EH (cell line): ENCODE results near the gene PEPD.
A peak's percentile ranks its signal among the peaks of the same experiment; 100 is the strongest.

Experiments
- DNase-seq: peaks from one replicate; pipeline ENCODE4 v3.0.0-alpha.2; 2015; ENCODE audit warnings: low read depth

PEPD gene

DNA sequence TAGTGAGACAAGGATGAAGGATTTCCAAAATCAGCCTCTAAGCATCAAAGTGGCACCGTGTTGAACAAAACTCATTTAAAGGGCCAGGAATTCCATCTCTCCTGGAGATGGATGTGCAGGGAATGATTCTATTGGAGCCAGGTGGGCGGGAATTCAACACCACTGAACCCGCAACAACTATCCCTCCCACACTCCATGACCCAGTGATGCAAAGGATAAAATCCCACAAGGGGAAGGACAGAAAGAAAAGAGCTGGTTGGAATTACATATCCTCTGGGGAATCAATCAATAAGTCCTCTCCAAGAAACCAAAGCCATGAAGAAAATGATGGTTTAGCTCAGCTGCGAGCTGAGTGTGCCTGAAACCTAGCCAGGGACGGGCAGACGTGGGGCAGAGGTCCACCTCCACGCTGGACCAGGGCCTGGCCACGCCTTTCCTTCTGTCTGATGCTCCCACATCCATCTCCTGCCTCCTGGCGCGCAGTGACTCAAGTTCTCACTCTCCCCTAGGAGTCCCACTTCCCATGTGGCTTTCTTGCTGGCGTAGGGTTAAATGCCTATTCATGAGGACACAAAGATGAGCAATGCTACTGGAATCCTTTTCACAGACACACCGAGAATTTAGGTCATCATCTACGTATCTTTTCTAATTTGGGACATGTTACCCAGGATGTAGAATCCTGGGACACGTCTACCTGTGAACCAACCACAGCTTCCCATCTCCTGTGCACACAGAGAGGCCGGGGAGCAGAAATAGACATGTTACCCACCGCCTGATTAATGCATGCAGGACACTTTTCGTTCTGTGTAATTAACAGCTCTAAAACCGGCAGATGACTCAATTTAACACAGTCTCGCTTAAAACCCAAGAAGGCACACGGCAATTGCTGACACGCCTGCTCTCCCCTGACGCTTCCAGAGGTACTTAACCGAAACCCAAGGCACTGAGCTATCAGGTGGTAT, 48.6 kb downstream of the PEPD start:
- peak; percentile 99 for DNase-seq

DNA sequence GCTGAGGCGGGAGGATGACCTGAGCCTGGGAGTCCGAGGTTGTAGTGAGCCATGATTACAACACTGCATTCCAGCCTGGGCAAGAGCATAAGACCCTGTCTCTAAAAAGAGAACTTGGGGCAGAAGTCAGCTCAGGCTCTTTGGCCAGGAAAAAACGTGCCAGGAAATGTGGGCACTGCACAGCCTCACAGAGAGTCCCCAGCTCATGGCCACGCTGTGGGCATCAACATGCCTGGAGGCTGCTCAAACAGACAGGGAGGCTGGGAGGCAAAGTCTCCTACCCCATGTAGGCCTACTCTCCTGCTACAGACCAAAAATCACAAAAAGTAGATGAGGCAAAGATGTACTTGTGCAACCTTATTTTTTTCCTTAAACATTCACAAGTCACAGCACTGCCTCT, 49.4 kb downstream of the PEPD start:
- DNase-seq = no peak

DNA sequence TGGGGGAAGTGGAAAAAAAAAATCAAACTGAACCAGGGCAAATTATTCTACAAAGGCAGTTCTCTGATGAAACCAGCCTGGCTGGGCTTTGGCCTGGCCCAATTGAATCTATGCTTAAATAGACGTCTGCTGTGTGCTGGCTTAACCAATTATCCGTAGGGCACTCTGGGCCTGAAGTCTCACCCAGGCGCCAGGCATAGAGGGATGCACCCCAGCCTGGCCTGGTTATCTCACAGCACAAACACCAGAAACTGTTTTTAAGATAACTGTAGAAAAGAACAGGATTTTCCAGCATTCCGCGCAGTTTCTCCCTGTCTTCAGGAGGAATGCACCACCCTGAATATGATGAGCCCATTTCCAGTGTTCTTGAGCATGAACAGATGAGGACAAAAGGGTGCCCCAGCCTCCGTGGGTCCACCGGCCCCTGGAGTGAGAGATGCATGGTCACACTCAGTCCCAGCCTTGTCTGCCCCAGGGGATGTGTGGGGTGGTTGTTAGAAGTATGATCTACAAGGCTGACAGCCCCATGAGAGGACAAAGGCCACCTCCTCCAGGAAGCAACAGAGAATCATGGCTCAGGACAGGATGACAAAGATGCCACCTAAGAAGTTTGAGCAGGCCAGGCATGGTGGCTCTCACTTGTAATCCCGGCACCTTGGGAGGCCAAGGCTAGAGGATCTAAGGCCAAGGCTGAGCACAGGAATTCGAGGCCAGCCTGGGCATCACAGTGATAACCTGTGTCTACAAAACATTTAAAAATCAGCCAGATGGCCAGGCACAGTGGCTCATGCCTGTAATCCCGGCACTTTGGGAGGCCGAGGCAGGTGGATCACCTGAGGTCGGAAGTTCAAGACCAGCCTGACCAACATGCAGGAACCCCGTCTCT, 50.2 kb downstream of the PEPD start:
- no peak for DNase-seq

DNA sequence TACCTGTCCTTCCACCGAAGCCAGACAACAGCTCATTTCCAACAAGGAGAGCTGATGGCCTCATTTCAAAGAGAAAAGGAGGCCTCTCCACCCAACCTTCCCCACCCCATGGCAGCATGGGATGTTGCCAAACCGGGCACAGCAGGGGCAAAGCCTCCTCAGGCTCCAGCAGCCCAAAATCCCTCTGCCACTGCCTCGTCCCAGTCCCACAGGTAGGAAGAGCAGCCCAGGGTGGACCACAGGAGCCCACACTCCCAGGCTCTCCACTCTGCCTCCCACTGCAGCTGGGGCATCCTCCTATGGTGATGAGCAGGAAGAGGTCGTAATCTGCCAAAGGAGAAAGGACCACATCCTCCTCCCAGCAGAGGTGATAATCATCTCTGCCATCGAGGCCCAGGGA, 50.9 kb downstream of the PEPD start:
- DNase-seq = no peak

DNA sequence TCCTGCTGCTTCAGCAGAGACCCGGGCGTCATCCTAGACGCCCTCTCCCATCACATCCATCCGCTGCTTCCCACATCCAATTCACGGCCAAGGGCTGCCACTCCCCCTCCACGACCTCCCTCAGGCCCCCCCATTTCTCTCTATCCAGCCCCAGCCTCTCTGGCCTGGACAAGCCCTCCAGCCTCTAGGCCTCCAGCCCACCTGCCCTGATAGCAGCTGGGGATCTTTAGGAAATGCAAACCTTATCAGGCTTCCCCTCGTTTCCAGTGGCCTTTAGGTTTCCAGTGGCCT, 51.6 kb downstream of the PEPD start:
- DNase-seq = no peak

DNA sequence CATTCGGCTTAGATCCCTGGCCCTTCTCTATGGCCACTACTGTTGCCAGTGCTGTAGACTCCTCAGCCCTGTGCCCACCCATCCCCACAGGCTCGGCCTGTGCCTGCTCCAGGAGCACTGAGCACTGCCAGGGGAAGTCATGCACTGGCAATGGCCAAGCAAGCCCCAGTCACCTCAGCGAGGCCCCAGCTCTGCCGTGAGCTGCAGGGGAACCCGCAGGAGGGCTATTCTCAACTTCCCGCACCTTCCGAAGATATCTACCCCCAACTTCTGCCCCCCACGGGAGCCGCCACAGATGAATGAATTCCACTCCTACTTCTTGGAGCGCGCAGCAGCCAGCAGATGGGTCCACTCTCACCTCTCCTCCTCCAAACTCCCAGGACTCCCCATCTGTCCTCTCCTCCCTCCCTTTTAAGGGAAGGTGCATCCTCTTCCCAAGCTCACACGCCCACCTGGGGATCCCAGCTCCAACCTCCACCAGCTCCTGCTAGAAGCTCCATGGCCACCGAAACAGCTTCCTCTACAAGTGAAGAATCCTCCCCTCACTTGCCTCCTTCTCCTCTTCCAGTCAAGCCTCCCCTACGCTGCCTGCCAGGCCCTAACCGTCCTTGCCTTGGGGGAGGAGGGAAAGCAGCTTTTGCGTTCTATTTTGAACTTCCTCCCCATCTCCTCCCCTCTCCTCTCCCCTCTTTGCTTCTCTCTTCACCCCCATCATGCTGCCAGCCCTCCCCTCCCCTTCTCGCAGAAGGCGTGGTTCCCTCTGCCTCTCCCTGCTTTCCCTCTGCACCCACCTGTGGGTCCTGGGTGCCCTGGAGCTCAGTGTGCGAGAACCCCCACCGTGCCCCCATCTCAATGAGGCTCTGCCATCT, 52.2 kb downstream of the PEPD start:
- DNase-seq = no peak

DNA sequence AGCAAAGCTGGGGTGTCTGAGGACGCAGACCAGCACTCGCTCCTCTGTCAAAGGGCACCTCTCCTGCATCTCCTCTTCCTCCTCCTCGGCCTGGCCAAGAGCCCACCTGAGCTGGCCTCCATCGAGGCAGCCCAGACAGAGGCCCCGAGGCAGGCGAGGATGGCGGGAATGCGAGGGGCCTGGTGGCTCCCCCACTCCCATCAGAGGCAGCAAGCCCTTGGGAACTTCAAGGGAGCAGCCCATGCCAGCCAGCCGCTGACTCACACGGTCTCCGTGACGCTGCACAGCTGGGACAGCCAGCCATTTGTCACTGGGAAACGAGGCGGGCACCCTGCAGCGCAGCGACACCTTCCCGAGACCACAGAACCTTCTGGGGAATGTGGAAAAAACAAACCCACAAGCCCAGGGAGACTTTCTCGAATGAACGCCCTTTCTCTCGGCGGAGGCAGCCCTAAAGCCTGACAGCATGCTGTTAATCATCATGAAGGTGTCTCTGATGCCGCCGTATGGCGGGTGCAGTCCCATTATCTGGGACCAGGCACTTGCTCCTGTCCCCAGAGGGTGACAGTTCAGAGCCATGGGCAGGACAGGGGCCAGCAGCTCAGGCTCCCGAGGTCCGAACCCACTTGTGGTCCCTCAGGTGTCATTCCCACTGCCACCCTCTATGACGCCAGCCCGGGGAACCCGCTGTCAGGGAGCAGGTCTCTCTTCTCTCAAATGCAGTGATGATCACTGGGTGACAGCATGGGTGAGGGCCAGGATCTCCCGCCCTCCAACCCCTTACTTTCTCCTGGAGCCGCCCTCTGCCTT, 53.0 kb downstream of the PEPD start:
- DNase-seq = peak; percentile 6

DNA sequence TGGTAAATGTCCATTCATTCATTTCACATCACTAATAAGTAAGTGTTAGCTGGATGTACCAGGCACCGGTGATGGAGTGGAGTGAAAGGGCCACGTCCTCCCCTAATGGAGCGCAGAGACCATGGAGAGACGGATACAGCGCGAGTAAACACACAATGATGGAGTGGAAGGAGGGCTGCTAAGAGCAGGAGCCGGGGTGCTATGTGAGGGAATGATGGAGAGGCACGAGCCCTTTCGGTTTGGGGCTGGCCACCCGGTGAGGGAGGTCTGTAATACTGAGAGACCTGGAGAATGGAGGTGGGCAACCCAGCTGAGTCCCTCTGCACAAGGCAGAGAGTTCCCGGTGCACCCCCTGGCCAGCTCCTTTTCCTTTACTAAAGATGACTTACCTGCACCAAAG, 53.7 kb downstream of the PEPD start:
- DNase-seq = no peak

DNA sequence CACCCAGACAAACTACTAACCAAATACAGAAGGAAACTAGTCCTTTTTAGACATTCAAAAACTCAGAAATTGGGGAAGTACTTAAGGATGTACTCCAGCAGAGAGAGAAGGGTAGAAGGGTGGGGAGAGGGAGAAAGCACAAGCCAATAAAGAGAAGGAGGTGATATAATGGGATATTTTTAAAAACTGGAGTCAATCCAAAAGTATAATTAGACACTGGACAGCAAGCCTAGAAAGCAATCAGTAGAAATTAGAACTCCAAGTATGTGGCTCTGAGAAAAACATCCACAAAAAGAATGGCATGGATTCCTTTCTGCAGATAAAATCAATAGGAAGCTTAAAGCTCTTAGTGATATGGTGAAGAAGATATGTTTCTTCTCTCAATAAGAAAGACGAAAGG, 55.8 kb downstream of the PEPD start:
- DNase-seq = peak; percentile 46

DNA sequence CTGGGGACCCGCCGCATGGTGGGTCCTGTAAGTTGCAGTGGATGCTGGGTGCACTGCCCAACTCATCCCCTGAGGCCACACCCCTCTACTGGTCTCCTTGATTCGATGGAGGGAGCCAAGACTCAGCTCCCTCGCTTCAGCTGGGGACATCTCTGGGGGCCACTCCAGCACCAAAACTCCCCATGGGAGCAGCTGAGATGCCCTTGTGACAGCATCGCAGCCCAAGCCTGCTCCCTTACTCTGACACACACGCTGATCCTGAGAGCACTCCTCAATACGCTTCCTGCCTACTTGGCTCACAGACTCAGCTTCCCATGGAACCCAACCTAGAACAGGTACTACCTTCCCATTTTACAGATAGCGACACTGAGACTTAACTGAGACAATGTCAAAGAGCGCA, 56.2 kb downstream of the PEPD start:
- no peak for DNase-seq

DNA sequence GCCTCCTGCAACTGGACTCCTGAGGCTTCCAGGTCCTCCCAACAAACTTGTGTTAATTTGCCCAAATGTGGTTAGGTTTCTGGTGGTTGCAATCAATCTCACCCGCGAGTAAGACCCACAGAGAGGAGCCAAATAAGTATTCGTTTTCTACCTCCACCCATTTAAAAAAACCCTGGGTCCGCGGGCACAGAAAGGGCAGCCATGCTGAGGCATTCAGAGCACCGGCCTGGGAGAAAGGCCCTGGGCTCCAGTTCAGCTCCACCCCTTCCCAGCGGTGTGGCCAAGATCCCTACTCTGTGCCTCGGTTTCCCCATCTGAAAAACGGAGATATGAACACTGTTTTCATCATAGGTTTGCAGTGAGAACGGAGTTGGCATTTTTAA, 56.9 kb downstream of the PEPD start:
- DNase-seq = no peak

DNA sequence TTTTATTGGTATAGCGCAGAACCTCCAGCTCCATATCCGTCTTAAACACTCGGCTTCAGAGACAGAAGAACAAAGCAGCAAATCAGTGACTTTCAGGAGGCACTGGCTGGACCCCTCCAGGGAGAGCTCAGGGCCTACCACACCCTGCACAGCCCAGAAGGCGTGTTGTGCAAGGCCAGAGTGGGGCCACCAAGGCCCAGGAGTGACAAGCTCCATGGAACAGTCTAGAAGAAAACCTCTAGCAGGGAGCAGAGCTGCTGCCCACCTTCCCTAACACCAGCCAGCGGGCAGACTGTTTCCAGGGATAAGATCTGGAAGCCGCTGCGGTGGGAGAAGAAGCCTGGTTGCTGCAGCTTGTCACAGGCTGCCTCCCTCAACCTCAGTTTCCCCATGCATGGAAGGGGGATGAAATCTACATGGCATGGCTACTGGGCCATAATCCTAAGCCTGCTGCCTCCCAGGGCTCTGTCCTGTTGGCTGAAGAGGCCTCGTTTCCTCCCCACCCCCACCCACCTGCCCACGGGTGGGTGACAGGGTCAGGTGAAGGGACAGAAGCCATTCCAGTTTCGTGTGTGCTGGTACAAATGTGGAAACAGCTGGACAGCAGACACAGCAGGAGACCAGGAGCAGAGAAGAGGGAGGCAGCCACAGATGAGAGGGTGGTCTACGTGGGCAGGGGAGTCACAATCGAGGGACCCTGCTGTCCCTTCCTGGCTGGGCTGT, 57.4 kb downstream of the PEPD start:
- DNase-seq = no peak

DNA sequence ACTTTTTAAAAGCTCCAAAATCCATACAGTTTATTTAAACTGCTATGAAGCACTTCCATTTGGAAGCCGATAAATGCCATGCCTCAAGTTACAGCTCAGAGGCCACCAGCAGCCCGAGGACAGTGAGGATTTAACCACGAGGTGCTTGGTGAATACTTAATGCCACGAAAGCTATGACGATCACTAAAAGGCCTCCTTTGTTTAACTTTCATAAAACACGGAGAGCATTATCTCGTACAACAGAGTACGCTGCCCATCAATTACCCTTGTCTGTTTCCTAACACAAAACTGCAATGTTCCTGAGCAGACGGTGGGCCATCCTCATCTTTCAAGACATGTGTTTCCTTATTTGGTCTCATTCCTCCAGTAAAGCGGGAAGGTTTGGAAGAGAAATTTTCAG, 58.4 kb downstream of the PEPD start:
- no peak for DNase-seq

DNA sequence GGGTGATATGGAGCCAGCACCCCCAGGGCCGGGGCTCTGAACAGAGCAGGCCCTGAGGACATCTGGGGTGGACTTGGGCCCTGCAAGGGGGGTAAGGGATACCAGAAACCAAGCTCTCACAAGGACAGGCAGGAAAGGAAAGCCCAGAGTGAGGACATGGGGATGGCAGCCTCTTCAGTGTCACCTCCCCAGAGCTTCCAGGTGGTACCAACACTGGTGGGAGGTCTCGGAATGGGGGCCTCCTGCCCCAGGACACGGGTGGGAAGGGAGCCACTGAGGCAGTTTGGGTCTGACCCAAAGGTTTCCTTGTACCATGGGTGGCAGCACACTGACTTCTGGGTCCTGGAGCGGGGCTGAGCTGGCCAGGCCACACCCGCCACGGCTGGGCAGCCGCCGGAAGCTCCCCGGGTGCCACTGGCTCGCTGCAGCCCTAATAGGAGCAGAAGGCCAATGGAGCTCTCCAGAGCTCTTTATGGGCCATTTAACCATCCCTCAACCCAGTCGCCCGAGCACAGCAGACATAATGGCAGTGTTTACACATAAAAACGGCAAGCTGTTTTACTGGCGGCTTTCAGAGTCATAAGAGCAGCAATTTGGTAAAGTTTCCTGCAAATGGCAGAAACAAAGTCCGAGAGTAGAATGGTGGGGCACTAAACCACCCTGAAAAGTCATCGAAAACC, 59.3 kb downstream of the PEPD start:
- no peak for DNase-seq

DNA sequence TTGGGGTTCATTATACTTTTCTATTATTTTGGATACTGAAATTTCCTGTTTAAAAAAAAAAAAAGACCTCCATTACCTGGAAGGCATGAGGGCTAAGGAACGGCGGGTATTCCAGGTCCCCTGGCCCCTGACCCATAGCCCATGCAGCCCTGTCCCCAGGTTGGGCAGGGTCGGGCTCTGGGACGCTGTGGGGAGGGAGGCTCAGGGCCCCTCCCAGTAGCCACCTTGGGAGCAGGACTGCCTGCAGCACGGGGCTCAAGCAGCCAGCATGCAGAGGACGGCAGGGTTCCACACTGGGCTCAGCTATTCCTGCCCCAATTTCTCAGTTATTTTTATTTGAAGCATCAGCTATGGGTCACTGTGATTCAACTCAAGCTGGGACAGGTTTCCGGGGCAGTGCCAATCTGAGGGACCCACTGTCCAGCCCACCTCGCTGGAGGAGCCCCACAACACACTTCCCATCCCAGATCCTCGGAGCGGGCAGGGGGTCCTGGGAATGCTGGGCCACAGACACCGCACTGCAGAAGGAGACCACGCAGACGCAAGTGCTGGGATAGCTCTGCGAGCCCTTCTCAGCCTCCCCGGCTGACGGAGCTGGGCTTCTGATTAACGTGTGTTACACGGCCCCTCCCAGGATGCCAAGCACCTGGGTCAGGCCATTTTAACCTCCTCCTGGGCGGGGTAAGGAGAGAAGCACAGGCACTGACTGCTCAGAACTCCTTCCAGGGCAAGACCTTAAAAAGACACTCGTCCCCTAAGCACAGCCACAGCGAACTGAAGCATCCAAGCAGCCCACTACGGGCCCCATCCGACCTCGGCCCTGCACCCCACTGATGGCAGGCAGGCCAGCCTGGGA, 60.1 kb downstream of the PEPD start:
- no peak for DNase-seq

DNA sequence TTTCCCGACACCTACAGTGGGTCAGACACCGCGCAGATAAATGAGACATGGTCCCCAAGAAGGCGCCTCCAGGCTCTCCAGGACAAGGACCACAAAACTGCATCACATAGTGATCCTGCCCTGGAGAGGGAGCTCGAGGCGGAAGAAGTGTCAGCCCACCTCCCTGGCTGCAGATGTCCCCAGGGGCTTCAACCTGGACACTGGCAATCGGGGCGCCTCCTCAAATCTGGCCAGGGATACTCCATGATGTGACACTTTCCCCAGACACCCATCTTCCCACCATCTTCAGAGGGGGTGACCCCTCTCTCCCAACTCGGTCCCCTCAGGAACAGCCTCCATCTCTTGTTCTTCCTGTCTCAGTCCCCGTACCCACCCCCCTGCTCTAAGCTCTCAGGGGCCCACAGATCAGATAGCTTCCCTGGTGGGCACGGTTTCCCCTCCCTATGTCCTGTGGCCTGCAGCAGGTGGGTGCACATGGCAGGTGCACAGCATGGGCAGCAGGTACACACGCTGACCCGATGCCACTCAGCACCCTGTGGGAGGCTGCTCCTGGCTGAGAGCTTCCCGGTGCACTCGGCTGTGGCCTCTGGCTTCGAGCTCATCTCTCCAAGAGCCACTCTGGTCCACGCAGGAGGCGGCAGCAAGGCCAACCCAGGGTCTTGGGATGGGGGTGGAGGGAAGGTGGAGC, 61.2 kb downstream of the PEPD start:
- DNase-seq = no peak

DNA sequence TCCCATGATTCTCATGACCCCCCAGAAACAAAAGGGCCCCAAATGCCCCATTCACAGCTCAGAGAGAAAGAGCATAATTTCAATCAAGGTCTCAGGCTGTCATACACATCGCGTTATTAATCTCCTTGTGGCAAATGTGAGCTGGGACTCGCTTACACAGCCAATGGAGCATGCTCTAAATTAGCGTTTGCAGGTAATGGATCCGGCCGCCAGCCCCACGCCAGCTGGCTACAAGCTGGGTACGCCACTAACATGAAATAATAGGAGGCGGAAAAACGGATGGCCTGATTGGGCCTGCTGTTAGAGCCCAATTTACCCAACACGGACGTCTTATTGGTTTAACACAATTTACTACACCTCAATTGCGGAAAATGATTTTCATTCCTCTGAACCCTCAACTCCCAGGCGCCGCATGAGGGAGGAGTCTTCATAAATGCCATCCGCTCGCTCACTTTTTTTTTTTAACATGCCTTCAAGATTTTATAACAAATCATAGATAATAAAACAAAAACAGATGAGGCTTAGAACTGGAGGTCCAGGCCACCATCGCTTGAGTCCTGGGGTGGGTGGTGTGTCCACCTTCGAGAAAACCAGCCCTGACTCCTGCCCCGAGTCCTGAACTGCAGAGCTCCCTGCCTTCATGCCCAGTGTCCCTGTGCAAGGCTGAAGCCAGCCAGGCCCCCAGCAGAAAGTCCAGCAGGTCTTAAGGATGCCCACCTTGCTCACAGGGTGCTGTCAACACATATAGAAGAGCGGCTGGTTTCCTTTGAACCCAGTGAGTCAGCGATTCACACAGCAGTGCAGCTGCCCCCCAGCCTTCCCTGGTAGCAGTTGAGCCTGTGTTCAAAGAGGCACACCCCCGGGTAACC, 62.1 kb downstream of the PEPD start:
- no peak for DNase-seq

DNA sequence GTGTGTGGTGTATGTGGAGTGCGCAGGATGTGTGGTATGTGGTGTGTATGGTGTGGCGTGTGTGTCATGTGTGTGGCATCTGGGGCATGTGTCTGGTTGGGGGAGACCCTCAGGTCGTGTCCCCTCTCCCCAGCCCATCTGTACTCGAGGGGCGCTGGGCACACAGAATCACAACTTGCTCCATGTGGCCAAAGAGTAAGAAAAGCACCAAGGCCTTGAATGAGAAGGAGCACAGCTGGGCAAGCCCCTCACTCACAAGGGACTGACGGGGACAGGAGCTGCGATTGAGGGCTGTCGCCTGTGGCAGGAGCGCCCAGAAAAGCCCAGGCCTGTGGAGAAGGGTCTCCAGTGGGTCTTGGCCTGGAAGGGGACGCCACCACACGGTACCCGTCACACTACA, 62.8 kb downstream of the PEPD start:
- no peak for DNase-seq
